DND-41 (cell line): Measurements from ENCODE around the gene NCBP1.

Source experiments
- EZH2 ChIP-seq: IDR thresholded peaks from 3 replicates; pipeline ENCODE4 v1.6.1; 2012; ENCODE audit warnings: borderline replicate concordance, low read depth, mild to moderate bottlenecking, moderate library complexity, low read length, inconsistent platforms; ENCODE audit not compliant: severe bottlenecking
- TF ChIP-seq, protein P1 (sequence below): IDR thresholded peaks from 2 replicates; pipeline ENCODE4 v1.5.1; 2012; ENCODE audit warnings: borderline replicate concordance, low read length, moderate library complexity, mild to moderate bottlenecking; ENCODE audit not compliant: poor library complexity, severe bottlenecking; ENCODE audit errors: extremely low read depth

DNA sequence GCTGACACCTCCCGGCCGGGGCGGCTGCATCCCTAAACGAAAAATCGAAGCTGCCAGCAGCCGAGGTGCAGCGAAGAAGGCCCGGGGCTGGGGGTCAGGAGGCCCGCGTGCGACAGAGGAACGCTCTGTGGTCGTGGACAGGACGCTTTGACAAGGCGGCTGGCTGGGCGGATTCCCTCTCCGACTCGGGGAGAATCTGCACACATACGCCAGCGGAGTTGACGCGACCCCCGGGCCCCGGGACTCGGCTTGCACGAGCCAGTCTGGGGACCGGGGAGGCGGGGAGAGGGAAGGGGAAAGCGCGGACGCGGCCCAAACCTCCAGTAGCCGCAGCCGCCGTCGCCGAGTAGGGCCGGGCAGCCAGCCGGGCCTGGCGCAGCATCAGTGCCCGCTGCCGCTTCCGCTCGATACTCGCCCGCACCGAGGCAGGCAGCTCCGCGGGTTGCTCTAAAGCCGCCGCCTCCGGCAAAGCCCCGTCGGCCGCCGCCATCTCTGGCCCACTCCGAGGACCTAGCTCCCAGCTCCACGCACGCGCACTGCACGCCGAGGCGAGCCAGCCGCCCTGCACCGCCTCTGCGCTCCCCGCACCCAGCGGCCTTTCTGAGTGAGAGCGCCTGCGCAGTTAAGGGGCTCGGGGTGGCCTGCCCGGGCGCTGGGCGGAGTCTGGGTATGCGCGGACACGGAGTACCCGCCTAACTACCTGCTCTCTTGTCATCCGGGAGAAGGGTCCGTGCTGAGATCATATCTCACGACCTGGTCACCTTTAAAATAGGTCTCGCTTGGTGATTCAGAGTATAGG lies 63.4 kb downstream of the NCBP1 start, which contains the start of gene XPA:
- TF ChIP-seq, protein P1, sequence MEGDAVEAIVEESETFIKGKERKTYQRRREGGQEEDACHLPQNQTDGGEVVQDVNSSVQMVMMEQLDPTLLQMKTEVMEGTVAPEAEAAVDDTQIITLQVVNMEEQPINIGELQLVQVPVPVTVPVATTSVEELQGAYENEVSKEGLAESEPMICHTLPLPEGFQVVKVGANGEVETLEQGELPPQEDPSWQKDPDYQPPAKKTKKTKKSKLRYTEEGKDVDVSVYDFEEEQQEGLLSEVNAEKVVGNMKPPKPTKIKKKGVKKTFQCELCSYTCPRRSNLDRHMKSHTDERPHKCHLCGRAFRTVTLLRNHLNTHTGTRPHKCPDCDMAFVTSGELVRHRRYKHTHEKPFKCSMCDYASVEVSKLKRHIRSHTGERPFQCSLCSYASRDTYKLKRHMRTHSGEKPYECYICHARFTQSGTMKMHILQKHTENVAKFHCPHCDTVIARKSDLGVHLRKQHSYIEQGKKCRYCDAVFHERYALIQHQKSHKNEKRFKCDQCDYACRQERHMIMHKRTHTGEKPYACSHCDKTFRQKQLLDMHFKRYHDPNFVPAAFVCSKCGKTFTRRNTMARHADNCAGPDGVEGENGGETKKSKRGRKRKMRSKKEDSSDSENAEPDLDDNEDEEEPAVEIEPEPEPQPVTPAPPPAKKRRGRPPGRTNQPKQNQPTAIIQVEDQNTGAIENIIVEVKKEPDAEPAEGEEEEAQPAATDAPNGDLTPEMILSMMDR: no peak
- no peak for TF ChIP-seq EZH2
